Activated T-cell treated with anti-CD3 and anti-CD28 coated beads, Interleukin-2, amount 50 U/mL, for 1 hour (primary cell): ENCODE data around the gene NCS1.

ENCODE experiments used
- DNase-seq: peaks from one replicate; pipeline ENCODE4 v3.0.0-alpha.2; 2020

NCS1 gene

GRCh38 chr9:130177898-130178805 is 5.9 kb downstream of the NCS1 start:
- no peak for DNase-seq

- DNase-seq = no peak
These were observed 7.2 kb downstream of the NCS1 start for GRCh38 chr9:130179331-130179907.

DNA sequence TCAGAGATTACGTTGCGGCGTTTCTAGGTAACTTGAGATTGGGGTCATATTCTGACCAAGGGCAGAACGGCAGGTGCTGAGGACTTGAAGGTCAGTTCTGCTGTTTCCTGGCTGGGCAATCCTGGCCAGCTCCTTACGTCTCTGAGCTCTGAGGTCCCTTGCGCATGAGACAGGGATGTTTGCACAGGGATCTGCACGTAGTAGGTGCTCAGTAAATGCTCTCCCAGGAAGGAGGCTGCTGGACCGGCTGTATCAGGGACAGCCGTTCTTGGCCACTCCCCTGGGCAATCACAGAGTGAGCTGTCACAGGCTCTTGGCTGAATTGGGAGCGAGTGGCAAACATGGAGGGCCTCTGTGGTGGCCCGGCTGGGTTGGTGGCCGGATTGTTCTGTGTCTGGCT is 8.3 kb downstream of the NCS1 start:
- DNase-seq = no peak

DNA sequence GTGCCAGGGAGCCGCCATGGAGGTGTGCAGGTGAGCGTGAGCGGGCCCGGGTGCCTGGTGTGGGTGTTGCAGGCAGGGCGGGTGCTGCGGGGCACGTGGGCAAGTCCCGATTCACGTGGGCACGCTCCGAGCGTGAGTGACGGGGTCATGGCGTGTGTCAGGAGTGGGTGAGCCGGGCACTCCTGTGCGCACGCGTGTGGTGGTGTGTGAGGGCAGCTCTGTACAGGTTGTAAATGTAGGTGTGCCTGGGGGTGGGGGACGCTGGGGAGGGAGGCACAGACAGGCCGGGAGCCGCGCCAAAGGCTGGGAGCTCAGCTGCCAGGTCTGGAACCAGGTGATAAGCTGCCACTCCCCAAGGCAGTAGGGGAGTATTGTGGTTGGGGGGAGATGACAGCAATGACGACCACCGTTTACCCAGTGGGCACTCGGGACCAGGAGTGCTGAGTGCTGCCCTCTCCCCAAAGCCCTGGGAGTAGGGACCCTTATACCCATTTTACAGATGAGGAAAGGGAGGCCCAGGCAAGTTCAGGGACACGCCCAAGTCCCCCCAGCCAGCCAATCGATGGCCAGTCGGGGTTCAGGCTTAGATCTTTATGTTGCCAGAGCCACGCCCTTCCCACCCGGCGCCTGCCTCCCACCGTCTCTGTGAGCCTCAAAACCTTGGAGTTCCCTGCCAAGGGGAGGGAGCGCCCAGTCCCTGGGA is 9.6 kb downstream of the NCS1 start:
- DNase-seq = no peak

GRCh38 chr9:130182381-130182909 is 10.2 kb downstream of the NCS1 start:
- DNase-seq = no peak

DNA sequence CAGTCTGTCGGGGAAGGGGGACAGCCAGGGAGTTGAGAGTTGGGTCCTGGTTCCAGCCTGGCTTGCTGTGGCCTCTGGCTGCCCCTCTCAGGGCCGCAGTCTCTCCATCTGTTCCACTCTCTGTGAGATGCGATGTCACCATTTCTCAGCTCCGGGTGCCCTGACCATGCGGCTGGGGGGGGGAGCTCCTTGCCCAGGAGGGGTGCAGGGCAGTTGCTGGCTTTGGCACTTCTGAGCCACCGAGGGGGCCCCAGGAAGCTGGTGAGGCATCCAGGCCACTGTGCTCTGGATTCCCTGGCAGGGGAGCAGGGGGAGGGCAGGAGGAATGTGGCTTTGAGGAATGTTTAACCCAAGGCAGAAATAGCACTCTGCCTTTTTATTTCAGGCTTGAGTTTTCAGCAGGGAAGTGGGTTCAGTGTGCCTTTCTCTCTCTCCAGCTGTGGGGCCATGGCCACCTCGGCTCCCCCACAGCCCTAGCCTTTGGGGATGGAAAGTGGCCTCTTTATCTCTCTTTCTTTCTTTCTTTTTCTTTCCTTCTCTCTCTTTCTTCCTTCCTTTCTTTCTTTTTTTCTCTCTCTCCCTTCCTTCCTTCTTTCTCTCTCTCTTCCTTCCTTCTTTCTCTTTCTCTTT is 11.0 kb downstream of the NCS1 start:
- DNase-seq = no peak

DNA sequence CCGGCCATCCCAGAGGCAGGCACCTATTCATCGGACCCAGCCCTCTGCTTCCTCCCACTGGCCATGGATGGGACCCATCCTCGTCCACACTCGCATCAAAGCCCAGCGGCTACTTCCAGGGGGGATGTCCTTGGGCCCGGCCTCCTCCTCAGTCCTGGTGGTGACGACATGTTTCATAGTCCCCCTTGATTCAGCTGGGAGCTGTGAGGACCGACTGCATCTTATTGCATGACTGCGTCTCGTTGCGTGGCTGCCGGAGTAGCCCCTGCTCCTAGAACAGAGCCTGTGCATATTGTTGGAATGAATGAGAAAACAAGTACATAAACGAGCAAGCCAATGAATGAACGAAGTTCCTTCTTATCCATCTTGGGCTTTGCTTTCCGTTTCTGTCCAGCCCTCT is 12.8 kb downstream of the NCS1 start:
- DNase-seq = no peak

- no peak for DNase-seq
These were observed 13.4 kb downstream of the NCS1 start for GRCh38 chr9:130185490-130186031.

DNA sequence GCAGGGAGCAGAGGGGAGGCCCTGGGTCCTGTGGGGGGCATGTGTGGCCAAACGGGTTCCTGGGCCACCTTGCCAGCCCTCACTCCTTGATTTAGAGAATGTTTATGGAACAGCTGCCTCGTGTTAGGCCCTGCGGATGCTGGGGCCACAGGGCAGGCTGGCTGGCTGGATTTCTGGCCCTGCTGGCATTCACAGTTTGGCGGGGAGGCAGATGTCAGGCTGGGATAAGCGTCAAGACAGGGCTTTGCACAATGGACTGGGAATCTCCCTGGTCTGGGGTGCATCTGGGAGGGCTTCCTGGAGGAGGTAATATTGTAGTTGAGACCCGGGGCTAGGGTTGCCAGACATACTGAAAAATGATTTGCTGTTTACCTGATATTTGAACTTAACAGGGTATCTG is 13.8 kb downstream of the NCS1 start:
- no peak for DNase-seq

DNA sequence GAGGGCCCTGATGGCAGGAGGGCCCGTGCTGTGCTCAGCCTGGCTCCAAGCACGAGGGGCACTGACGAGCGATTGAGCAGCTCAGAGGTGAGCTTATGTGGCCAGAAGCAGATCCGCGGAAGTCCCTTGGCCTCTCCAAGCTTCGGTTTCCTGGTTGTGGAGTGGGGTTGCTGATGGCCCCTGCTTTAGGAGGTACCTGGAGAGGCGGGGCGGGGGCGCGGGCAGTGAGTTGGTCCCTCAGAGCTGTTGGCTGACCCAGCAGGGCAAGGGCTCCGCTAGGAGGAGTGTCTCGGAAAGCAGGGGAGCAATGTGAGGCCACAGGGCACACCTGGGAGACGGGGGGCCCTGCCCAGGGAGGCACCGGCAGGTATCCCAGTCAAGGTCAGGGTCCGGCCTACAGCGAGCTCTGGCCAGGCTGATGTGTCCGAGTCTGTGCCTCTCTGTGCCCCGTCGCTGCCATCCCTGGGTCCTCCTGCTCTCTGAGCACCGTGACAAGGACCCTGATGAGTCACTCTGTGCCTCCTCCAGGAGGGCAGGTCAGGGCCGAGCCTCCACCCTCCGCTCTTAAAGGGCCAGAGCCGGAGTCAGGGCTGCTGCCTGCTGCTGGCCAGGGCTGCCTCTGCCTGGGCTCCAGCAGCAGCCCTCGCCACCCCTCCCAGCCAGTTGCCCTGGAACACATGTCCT is 14.8 kb downstream of the NCS1 start:
- no peak for DNase-seq

DNA sequence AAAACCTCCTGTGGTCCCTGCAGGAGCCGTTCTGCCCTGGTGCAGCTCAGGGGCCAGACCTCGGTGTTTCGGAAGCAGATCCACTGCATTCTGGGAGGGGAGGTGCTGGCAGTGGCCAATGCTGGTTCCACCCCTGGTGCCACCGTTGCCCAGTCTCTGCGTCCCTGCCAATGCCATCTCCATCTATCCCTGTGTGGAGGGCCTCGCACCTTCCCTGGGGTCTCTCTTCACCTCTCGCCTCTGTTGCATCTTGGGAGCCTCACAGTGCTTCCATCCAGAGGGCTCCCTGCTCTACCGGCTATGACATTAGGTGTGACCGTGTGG is 15.3 kb downstream of the NCS1 start:
- DNase-seq = no peak

DNA sequence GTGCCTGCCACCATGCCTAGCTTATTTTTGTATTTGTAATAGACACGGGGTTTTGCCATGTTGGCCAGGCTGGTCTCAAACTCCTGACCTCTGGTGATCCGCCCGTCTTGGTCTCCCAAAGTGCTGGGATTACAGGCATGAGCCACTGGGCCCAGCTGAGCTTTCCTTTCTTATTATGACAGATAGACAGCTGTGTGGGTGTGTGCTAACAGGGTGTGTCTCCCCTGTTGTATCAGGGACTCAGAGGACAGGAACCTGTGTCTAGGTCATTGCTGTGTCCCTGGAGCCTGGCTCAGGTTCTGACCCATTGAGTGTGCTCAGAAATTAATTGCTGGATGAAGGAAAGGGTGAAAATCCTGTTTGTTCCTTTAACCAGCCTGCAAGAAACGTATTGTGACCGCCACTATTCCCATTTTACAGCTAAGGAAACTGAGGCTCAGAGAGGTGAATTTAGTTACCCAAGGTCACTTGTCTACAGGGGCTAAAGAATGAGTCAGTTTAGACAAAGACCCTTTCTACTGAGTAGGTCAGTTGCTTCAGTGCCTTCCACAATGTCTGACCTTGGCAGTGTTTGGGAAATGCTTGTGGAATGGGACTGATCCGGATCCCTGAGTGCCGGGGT is 16.8 kb downstream of the NCS1 start:
- no peak for DNase-seq

- DNase-seq = no peak
These were observed 17.6 kb downstream of the NCS1 start for GRCh38 chr9:130189840-130190239.

- no peak for DNase-seq
These were observed 19.0 kb downstream of the NCS1 start for GRCh38 chr9:130191068-130191748.

DNA sequence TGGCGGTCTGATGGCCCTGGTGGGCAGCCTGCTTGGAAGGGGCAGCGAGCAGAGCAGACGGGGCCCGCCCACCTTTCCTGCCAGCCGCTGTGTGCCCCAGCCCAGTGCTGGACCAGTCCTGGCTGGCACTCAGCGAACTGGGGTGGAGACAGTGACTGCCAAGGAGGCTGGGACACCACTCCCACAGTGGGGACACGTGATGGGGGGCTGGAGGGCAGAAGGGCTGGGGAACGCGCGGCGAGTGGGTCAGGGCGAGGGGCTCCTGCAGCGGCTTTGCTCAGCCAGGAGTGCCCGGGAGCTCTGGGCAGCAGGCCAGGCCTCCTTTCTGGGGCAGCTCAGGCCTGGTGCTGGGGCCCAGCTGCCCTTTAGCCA is 19.5 kb downstream of the NCS1 start:
- no peak for DNase-seq

DNA sequence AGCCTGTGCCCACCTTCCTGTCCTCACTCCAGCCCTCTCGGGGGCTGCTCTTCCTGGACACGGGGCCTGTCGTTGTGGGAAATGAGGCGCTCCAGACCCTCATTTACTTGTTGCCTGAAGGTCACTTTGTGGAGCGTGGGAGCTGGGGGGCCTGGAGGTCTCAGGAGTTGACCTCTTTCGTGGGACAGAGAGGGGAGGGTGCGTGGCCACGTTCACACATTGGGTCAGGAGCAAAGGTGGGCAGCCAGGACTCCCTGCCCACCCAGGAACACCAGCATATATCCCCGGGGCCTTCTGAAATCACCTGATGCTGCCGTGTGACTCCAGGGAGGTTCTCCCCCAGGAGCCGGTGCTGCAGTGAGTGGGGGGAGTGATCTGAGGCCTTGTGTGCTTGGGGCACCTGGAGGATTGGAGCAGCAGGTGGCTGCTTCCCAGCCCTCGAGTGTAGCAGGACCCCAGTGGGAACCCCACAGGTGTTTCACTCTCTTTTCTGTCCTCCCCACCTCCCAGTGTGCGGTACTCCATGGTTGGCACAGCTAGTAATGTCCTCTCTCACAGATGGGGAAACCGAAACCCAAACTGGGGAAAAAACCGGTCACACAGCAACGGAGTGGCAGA is 20.3 kb downstream of the NCS1 start:
- DNase-seq = no peak

- no peak for DNase-seq
These were observed 20.9 kb downstream of the NCS1 start for GRCh38 chr9:130193103-130193502.

DNA sequence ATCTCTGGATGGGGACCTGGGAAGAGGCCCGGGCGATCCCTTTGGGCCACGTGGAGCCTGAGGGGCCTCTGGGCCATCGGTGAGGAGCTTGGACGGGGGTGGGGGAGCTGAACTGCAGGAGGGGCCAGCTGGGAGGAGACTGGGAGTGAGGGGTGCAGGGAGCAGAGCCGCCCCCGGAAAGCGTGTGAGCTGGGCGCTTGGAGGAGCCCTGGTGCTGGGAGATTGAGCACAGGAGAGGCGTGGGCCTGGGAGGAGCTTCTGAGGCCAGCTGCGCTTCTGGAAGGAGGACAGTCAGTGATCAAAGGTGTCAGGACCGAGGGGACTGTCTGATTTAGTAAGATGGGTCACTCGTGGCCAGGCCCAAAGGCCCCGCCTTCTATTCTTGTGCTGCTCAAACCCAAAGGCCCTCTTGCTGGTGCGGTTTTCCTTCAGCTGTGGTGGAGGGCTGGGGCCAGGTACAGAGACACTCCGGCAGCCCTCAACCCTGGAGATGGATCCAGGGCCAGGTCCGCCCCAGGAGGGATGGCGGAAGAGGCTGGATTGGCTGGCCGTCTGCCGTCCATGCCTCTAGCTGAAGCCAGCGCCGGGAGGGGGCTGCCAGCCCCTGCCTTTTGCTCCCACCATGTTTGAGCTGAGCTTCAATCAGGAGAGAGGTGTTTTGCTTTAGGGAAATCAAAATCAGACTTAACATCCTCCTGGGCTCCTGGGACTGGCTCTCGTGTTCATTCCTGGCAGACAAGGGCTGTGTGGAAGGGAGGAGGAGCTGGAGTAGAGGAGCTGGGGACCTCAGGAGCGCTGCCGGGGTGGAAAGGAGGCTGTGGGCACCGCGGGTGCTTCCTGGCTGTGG is 21.6 kb downstream of the NCS1 start:
- no peak for DNase-seq

- DNase-seq = no peak
These were observed 22.3 kb downstream of the NCS1 start for GRCh38 chr9:130194378-130194932.

DNA sequence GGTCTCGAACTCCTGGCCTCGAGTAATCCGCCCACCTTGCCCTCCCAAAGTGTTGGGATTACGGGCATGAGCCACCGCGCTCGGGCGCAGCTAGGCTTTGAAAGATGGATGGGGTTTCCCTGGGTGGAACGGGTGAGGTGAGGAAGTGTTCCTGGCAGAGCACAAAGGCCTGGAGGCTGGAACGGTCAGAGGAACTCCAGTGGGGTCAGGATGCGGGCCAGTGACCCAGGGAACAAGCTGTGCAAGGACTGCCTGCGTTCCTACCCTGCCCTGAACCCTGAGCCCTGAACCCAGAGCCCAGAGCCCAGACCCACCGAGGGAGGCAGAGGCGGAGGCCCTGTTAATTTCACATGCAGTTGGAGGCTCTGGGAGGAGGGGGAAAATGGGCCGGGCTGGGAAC is 23.4 kb downstream of the NCS1 start:
- DNase-seq = no peak
